ENCODE data around the gene MYOCD. TPM values are rescaled to one million over a fixed set of nuclear protein-coding genes. Genes with fewer than 3 reads are reported as not detected.

MYOCD gene
- total RNA-seq, 1 experiment from 2014 or later = not detected

DNA sequence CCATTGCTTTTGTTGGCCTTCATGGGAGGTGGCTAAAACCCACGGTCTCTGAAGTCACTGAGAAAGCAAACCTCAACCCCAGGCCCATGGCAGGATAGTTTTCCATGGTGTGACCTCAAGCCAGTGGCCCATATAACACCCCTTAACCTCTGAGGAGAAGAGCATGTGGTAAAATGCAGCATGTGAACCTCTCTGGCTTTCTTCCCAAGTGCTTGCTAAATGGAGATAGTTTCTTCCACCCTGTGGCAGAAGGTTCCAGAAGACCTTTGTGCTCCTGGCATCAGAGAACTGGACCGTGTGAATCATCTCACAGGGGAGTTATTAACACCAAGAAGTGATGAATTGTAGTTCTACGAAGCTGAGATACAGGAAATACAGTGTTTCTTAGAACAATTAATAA lies 47.3 kb downstream of the MYOCD start (continued):
- no peak for TF ChIP-seq EZH2phosphoT487 (IDR thresholded peaks at IDR 0.05; ENCODE audit: borderline replicate concordance)

DNA sequence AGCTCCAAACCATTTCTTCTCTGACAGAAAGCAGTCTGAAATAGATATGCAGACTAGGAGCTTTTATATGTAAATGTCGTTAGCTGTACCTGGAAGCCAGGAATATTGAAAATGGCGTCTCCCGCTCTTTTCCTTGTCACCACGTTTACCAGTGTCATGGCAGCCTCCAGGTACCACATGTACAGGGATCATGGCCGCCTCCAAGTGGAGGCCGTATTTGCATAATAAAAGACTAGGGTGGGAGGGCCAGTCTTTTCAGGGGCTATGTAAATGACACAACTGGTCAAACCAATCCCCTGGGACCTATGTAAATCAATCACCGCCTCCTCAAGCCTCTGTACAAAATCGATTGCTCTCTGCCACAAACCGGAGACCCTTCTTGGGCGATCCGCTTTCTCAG lies 54.3 kb downstream of the MYOCD start:
- no peak overlapping the region for H3K4me2 ChIP-seq (ENCODE audit: low read length)

More for the DNA sequence above, 54.3 kb downstream of the MYOCD start:
- H3K9me2 ChIP-seq (ENCODE audit: insufficient read depth) = no peaks in the 10 kb centered on the region
- ATAC-seq (no peak), DNase-seq (ENCODE audit: low read depth, low spot score) (no peak)
- intact Hi-C loops (cut with micrococcal nuclease) = no loop called here
- H2AFZ ChIP-seq (ENCODE audit: low read depth, low read length, poor library complexity, severe bottlenecking) = no peak overlapping the region
- TF ChIP-seq, protein P1, sequence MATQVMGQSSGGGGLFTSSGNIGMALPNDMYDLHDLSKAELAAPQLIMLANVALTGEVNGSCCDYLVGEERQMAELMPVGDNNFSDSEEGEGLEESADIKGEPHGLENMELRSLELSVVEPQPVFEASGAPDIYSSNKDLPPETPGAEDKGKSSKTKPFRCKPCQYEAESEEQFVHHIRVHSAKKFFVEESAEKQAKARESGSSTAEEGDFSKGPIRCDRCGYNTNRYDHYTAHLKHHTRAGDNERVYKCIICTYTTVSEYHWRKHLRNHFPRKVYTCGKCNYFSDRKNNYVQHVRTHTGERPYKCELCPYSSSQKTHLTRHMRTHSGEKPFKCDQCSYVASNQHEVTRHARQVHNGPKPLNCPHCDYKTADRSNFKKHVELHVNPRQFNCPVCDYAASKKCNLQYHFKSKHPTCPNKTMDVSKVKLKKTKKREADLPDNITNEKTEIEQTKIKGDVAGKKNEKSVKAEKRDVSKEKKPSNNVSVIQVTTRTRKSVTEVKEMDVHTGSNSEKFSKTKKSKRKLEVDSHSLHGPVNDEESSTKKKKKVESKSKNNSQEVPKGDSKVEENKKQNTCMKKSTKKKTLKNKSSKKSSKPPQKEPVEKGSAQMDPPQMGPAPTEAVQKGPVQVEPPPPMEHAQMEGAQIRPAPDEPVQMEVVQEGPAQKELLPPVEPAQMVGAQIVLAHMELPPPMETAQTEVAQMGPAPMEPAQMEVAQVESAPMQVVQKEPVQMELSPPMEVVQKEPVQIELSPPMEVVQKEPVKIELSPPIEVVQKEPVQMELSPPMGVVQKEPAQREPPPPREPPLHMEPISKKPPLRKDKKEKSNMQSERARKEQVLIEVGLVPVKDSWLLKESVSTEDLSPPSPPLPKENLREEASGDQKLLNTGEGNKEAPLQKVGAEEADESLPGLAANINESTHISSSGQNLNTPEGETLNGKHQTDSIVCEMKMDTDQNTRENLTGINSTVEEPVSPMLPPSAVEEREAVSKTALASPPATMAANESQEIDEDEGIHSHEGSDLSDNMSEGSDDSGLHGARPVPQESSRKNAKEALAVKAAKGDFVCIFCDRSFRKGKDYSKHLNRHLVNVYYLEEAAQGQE (IDR thresholded peaks at IDR 0.05; ENCODE audit: low read depth) = no peak
- no peak for TF ChIP-seq EGR1 (IDR thresholded peaks at IDR 0.05; ENCODE audit: low read depth)
- TF ChIP-seq ELF1 (IDR thresholded peaks at IDR 0.05; ENCODE audit: borderline replicate concordance, low read depth) = no peak
- TF ChIP-seq, protein P2, sequence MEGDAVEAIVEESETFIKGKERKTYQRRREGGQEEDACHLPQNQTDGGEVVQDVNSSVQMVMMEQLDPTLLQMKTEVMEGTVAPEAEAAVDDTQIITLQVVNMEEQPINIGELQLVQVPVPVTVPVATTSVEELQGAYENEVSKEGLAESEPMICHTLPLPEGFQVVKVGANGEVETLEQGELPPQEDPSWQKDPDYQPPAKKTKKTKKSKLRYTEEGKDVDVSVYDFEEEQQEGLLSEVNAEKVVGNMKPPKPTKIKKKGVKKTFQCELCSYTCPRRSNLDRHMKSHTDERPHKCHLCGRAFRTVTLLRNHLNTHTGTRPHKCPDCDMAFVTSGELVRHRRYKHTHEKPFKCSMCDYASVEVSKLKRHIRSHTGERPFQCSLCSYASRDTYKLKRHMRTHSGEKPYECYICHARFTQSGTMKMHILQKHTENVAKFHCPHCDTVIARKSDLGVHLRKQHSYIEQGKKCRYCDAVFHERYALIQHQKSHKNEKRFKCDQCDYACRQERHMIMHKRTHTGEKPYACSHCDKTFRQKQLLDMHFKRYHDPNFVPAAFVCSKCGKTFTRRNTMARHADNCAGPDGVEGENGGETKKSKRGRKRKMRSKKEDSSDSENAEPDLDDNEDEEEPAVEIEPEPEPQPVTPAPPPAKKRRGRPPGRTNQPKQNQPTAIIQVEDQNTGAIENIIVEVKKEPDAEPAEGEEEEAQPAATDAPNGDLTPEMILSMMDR (IDR thresholded peaks at IDR 0.05 in 2 of 3, conservative IDR thresholded peaks at IDR 0.05 in 1 of 3; ENCODE audit: borderline replicate concordance in 1 of 3, insufficient read depth in 1 of 3, low read depth in 2 of 3, low read length in 2 of 3) = no peak
- TF ChIP-seq, protein P3, sequence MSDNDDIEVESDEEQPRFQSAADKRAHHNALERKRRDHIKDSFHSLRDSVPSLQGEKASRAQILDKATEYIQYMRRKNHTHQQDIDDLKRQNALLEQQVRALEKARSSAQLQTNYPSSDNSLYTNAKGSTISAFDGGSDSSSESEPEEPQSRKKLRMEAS (IDR thresholded peaks at IDR 0.05) = no peak
- TF ChIP-seq CBX3 (IDR thresholded peaks at IDR 0.05; ENCODE audit: low read depth) = no peak
- no peak for TF ChIP-seq RAD21 (IDR thresholded peaks at IDR 0.05; ENCODE audit: low read depth)
- TF ChIP-seq POLR2A (IDR thresholded peaks at IDR 0.05; ENCODE audit: borderline replicate concordance, extremely low read depth, insufficient read depth, insufficient read length) = no peak
- no peak for TF ChIP-seq EZH2phosphoT487 (IDR thresholded peaks at IDR 0.05; ENCODE audit: borderline replicate concordance)
- TF ChIP-seq ZFX (IDR thresholded peaks at IDR 0.05) = no peak
- no peak for TF ChIP-seq JUND (IDR thresholded peaks at IDR 0.05)
- no peak for TF ChIP-seq YY1 (IDR thresholded peaks at IDR 0.05; ENCODE audit: extremely low read depth, insufficient replicate concordance, low read depth, low read length)
- no peak for TF ChIP-seq SRF (IDR thresholded peaks at IDR 0.05; ENCODE audit: low read depth)
- no peak for TF ChIP-seq ZNF274 (IDR thresholded peaks at IDR 0.05; ENCODE audit: low read depth, low read length)
- TF ChIP-seq TCF7L2 (IDR thresholded peaks at IDR 0.05; ENCODE audit: borderline replicate concordance, extremely low read depth, insufficient read depth, insufficient read length) = no peak
- TF ChIP-seq SP1 (IDR thresholded peaks at IDR 0.05; ENCODE audit: low read depth) = no peak
- TF ChIP-seq CEBPB (IDR thresholded peaks at IDR 0.05; ENCODE audit: low read depth) = no peak
- ChIA-PET POLR2A (no interaction called here), RAD21 (ENCODE audit: low non-redundant PET in 1 of 2, low total read pairs in 2 of 2, uncharacterized antibody in 2 of 2, unreplicated experiment in 2 of 2) (no interaction called here), CTCF (interaction anchor here (0.9 kb wide), 1 partner anchor 22 kb away, joined by 4 read pairs; no protein-coding TSS in a partner anchor)
- H3K27ac ChIP-seq (ENCODE audit: low read depth, low read length) = no peak overlapping the region
- 0 out of 2 replicates have a peak, but pooled peaks cover 6% of the 10 kb centered on the region for H3K27me3 ChIP-seq (ENCODE audit: insufficient read depth, low read length)
- H3K9me3 ChIP-seq (ENCODE audit: control insufficient read depth in 1 of 2, insufficient read depth in 1 of 2, low read depth in 1 of 2, low read length in 2 of 2) = no peaks in the 10 kb centered on the region
- no peaks in the 10 kb centered on the region for H3K79me2 ChIP-seq (ENCODE audit: insufficient read depth, low read length)
- H3K4me1 ChIP-seq (ENCODE audit: control insufficient read depth in 1 of 2, insufficient read depth in 2 of 2, low read length in 2 of 2) = no peaks in the 10 kb centered on the region
- H3K4me3 ChIP-seq (replicated peaks in 1 of 2; ENCODE audit: low read depth in 1 of 2, low read length in 2 of 2) = no peak overlapping the region
- BruUV-seq (replicated peaks) = no TSS peak
- no peak overlapping the region for H3K9ac ChIP-seq (ENCODE audit: low read length)
- no peaks in the 10 kb centered on the region for H3K36me3 ChIP-seq (ENCODE audit: control insufficient read depth in 1 of 2, insufficient read depth in 2 of 2, low read length in 2 of 2)
- H4K20me1 ChIP-seq (ENCODE audit: insufficient read depth) = no peaks in the 10 kb centered on the region
